RWPE2 (cell line): ENCODE results near the gene NACA2.

Source experiments
- ATAC-seq: fragments of 200-7000 bp; cut with Tn5 transposase; 3 replicates; pipeline ENCODE4 v1.9.1; 2021; ENCODE audit warnings: low read depth
- DNase-seq: peaks from one replicate; pipeline ENCODE4 v3.0.0-alpha.2; 2020; ENCODE audit warnings: low spot score
- H3K27ac ChIP-seq: fragments of 450-650 bp; 2 replicates; pipeline ENCODE4 v1.5.1; 2017; ENCODE audit warnings: mild to moderate bottlenecking; ENCODE audit not compliant: poor library complexity, severe bottlenecking
- H3K27me3 ChIP-seq: fragments of 250-450 bp; sonication (Bioruptor Pico); 2 replicates; pipeline ENCODE4 v1.5.1; 2021; ENCODE audit warnings: mild to moderate bottlenecking, moderate library complexity; ENCODE audit not compliant: insufficient read depth, poor library complexity, severe bottlenecking
- H3K36me3 ChIP-seq: fragments of 250-450 bp; sonication (Bioruptor Pico); 2 replicates; pipeline ENCODE4 v1.5.1; 2020; ENCODE audit warnings: low read depth, mild to moderate bottlenecking, moderate library complexity
- H3K4me1 ChIP-seq: fragments of 250-450 bp; sonication (Bioruptor Pico); 2 replicates; pipeline ENCODE4 v1.5.1; 2021; ENCODE audit warnings: mild to moderate bottlenecking, moderate library complexity; ENCODE audit not compliant: insufficient read depth, poor library complexity, severe bottlenecking
- H3K4me3 ChIP-seq: fragments of 250-450 bp; sonication (Bioruptor Pico); 2 replicates; pipeline ENCODE4 v1.5.1; 2021; ENCODE audit warnings: mild to moderate bottlenecking, moderate library complexity; ENCODE audit not compliant: severe bottlenecking
- H3K9me3 ChIP-seq: fragments of 250-450 bp; sonication (Bioruptor Pico); 2 replicates; pipeline ENCODE4 v1.5.1; 2021; ENCODE audit warnings: mild to moderate bottlenecking, moderate library complexity; ENCODE audit not compliant: severe bottlenecking
- CTCF ChIP-seq: fragments of 450-650 bp; IDR thresholded peaks from one replicate; pipeline ENCODE4 v1.5.1; 2017; ENCODE audit warnings: mild to moderate bottlenecking, moderate library complexity; ENCODE audit not compliant: poor library complexity, severe bottlenecking

The NACA2 gene

GRCh38 chr17:61619493-61619892 lies 28.5 kb upstream of the NACA2 start:
- no peak for TF ChIP-seq CTCF
- Histone ChIP-seq H3K4me1 (no peaks in the 10 kb centered on the region), H3K4me3 (no peak overlapping the region), H3K9me3 (peaks cover 6% of the 10 kb centered on the region), H3K27me3 (no peaks in the 10 kb centered on the region), H3K36me3 (no peaks in the 10 kb centered on the region), H3K27ac (no peak overlapping the region)
- ATAC-seq (no peak), DNase-seq (no peak)

GRCh38 chr17:61618950-61619349 lies 27.9 kb upstream of the NACA2 start:
- no peaks in the 10 kb centered on the region for H3K36me3 ChIP-seq
- no peak for TF ChIP-seq CTCF
- DNase-seq (no peak), ATAC-seq (no peak)
- no peaks in the 10 kb centered on the region for H3K4me1 ChIP-seq
- no peak overlapping the region for H3K27ac ChIP-seq
- peaks cover 6% of the 10 kb centered on the region for H3K9me3 ChIP-seq
- H3K4me3 ChIP-seq = no peak overlapping the region
- no peaks in the 10 kb centered on the region for H3K27me3 ChIP-seq

- no peaks in the 10 kb centered on the region for H3K36me3 ChIP-seq
- TF ChIP-seq CTCF = no peak
- ATAC-seq (no peak), DNase-seq (no peak)
- no peak overlapping the region for H3K4me3 ChIP-seq
- no peaks in the 10 kb centered on the region for H3K4me1 ChIP-seq
- H3K9me3 ChIP-seq = peaks cover 6% of the 10 kb centered on the region
- H3K27ac ChIP-seq = no peak overlapping the region
- no peaks in the 10 kb centered on the region for H3K27me3 ChIP-seq
Measured at GRCh38 chr17:61617330-61617729, 26.3 kb upstream of the NACA2 start.

GRCh38 chr17:61616783-61617182 lies 25.8 kb upstream of the NACA2 start:
- H3K4me1 ChIP-seq = no peaks in the 10 kb centered on the region
- DNase-seq = no peak
- TF ChIP-seq CTCF = no peak
- H3K4me3 ChIP-seq = no peak overlapping the region
- no peak for ATAC-seq
- H3K36me3 ChIP-seq = no peaks in the 10 kb centered on the region
- no peak overlapping the region for H3K27ac ChIP-seq
- no peaks in the 10 kb centered on the region for H3K27me3 ChIP-seq
- peaks cover 6% of the 10 kb centered on the region for H3K9me3 ChIP-seq

GRCh38 chr17:61614219-61614618 lies 23.2 kb upstream of the NACA2 start:
- Histone ChIP-seq H3K27me3 (no peaks in the 10 kb centered on the region), H3K4me3 (no peak overlapping the region), H3K27ac (no peak overlapping the region), H3K36me3 (no peaks in the 10 kb centered on the region), H3K4me1 (no peaks in the 10 kb centered on the region), H3K9me3 (no peaks in the 10 kb centered on the region)
- no peak for TF ChIP-seq CTCF
- DNase-seq (no peak), ATAC-seq (no peak)
